ENCODE data around the gene LPXN. TPM values are rescaled to one million over a fixed set of nuclear protein-coding genes. Genes with fewer than 3 reads are reported as not detected.

Gene LPXN
- total RNA-seq (ENCODE audit: unreplicated experiment), result 5.0 TPM
- long read RNA-seq, partial matches to known transcripts, result 0 of 1 reads
- long read RNA-seq, other reads (novel, unspliced or antisense), result 1 of 1 reads

- H3K27ac Mint-ChIP-seq (ENCODE audit: unreplicated experiment), result no peak within 1 kb of the TSS
- peaks cover 24% of the 10 kb centered on the region for H3K4me1 Mint-ChIP-seq (ENCODE audit: unreplicated experiment)
- peaks cover 20% of the 10 kb centered on the region for H3K27me3 Mint-ChIP-seq (ENCODE audit: unreplicated experiment)
- H3K36me3 Mint-ChIP-seq (ENCODE audit: low read depth, unreplicated experiment), result peaks cover 17% of the 10 kb centered on the region
- no peak within 1 kb of the TSS for H3K4me3 Mint-ChIP-seq (ENCODE audit: unreplicated experiment)
- no peak for DNase-seq (ENCODE audit: low spot score)
- no peak for TF ChIP-seq CTCF (IDR thresholded peaks at IDR 0.05; ENCODE audit: unreplicated experiment)
- H3K9me3 Mint-ChIP-seq (ENCODE audit: unreplicated experiment), result no peaks in the 10 kb centered on the region
Observed at GRCh38 chr11:58575377-58576020, at the start of gene LPXN. LPXN (minus strand) TSS chr11:58575856; CDS start chr11:58575772, 84 bp downstream.

GRCh38 chr11:58625086-58625485 lies 49.4 kb upstream of the LPXN start:
- Mint-ChIP-seq H3K4me3 (ENCODE audit: unreplicated experiment) (no peak overlapping the region), H3K36me3 (ENCODE audit: low read depth, unreplicated experiment) (peaks cover 28% of the 10 kb centered on the region), H3K27ac (ENCODE audit: unreplicated experiment) (no peak overlapping the region), H3K4me1 (ENCODE audit: unreplicated experiment) (no peaks in the 10 kb centered on the region), H3K9me3 (ENCODE audit: unreplicated experiment) (no peaks in the 10 kb centered on the region), H3K27me3 (ENCODE audit: unreplicated experiment) (peaks cover 2% of the 10 kb centered on the region)
- no peak for TF ChIP-seq CTCF (IDR thresholded peaks at IDR 0.05; ENCODE audit: unreplicated experiment)
- DNase-seq (ENCODE audit: low spot score), result no peak

DNA sequence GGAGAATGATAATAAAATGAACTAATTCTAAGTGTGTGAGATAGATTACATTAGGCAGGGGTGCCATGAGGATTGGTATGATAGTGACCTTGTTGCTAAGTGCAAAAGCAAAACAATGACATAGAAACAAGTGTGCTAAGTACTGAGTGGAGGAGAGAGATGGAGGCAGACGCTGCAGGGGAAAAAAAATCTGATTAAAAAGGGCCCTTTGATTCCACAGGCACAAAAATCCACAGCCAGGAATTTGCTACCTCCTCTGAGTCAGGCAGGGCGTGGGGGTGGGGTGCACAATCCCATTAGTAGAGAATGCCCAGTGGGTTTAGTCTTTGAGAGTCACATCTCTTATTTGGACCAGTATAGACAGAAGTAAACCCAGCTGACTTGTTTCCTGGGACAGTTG lies 46.7 kb upstream of the LPXN start, which contains the start of gene CNTF:
Gene CNTF (plus strand): TSS at position 322 of the 400 bp plus-strand sequence. CDS start 88 bp downstream, outside the sequence.
- Mint-ChIP-seq H3K27me3 (ENCODE audit: unreplicated experiment) (peaks cover 2% of the 10 kb centered on the region), H3K9me3 (ENCODE audit: unreplicated experiment) (no peaks in the 10 kb centered on the region), H3K27ac (ENCODE audit: unreplicated experiment) (no peak within 1 kb of the TSS), H3K4me1 (ENCODE audit: unreplicated experiment) (no peaks in the 10 kb centered on the region), H3K36me3 (ENCODE audit: low read depth, unreplicated experiment) (peaks cover 36% of the 10 kb centered on the region), H3K4me3 (ENCODE audit: unreplicated experiment) (no peak within 1 kb of the TSS)
- no peak for DNase-seq (ENCODE audit: low spot score)
- TF ChIP-seq CTCF (IDR thresholded peaks at IDR 0.05; ENCODE audit: unreplicated experiment), result no peak

DNA sequence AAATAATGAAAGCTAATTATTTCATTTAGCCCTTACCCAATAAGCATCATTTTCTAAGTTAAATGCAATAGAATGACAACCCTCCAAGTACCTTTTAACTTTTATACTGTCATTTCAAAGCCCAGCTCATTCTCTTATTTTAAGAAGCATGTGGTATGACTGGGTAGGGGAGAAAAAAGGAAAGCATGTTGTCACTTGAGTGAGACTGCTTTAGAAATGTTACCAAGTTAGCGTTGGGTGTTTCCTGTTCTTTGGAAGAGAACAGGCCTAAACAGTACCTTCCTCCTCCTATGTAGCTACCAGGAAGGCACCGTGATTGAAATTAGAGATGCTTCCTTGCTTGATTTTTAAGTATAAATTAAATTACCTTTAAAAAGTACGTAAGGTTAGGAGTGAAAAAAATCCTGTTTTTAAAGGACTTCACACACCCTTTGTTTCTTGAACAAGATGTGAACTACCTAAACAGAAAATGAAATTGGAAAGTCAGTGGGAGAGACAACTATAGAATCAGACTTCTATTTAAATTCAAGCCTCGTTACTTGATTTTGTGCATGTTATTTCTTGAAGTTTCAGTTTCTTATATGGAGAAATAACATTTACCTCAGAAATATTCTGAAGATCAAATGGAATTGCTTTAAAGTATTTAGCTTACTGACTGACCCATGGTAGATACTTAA lies 46.1 kb upstream of the LPXN start:
- no peak for TF ChIP-seq CTCF (IDR thresholded peaks at IDR 0.05; ENCODE audit: unreplicated experiment)
- Mint-ChIP-seq H3K9me3 (ENCODE audit: unreplicated experiment) (no peaks in the 10 kb centered on the region), H3K4me1 (ENCODE audit: unreplicated experiment) (no peaks in the 10 kb centered on the region), H3K27ac (ENCODE audit: unreplicated experiment) (no peak overlapping the region), H3K4me3 (ENCODE audit: unreplicated experiment) (no peak overlapping the region), H3K27me3 (ENCODE audit: unreplicated experiment) (peaks cover 2% of the 10 kb centered on the region), H3K36me3 (ENCODE audit: low read depth, unreplicated experiment) (peaks cover 41% of the 10 kb centered on the region)
- DNase-seq (ENCODE audit: low spot score), result no peak
